ENCODE measurements around the gene ADCY10. TPM values are rescaled to one million over a fixed set of nuclear protein-coding genes. Genes with fewer than 3 reads are reported as not detected.
A peak's percentile ranks its signal among the peaks of the same experiment; 100 is the strongest.

Gene ADCY10
- polyA plus RNA-seq, 3 donors: 0.09 TPM; not detected in 2

GRCh38 chr1:167777269-167777650 is 136.7 kb downstream of the ADCY10 start:
- Mint-ChIP-seq H3K36me3 (peaks cover 41 to 59% of the 10 kb centered on the region in 2 donors), H3K27me3 (ENCODE audit: low read depth in 3 of 3) (no peaks in the 10 kb centered on the region), H3K27ac (peak overlapping the region in 2 of 7 donors; percentile 17 to 72), H3K9me3 (peaks cover 0 to 7% (median 3%) of the 10 kb centered on the region in 7 donors), H3K4me1 (peaks cover 7% of the 10 kb centered on the region), H3K4me3 (no peak overlapping the region)
- Histone ChIP-seq H3K79me2 (ENCODE audit: insufficient read depth, low read length) (no peaks in the 10 kb centered on the region), H2AFZ (ENCODE audit: insufficient read depth, low read depth, low read length, poor library complexity, severe bottlenecking) (no peak overlapping the region), H3K27me3 (ENCODE audit: control insufficient read depth in 2 of 2, insufficient read depth in 2 of 2, low read length in 2 of 2) (no peaks in the 10 kb centered on the region), H3K36me3 (replicated peaks in 1 of 2; ENCODE audit: control insufficient read depth in 1 of 2, insufficient read depth in 2 of 2, low read length in 2 of 2) (peaks cover 15 to 59% of the 10 kb centered on the region in 2 donors), H3K4me1 (ENCODE audit: control insufficient read depth in 1 of 2, insufficient read depth in 2 of 2, low read length in 2 of 2) (no peaks in the 10 kb centered on the region), H3K9me3 (replicated peaks in 1 of 2; ENCODE audit: control insufficient read depth in 1 of 2, insufficient read depth in 1 of 2, low read length in 2 of 2) (no peaks in the 10 kb centered on the region), H3K9ac (ENCODE audit: insufficient read depth, low read length, poor library complexity, severe bottlenecking) (no peak overlapping the region), H4K20me1 (ENCODE audit: insufficient read depth, low read length) (no peaks in the 10 kb centered on the region), H3K4me2 (replicated peaks; ENCODE audit: extremely low read depth, low read length, poor library complexity, severe bottlenecking) (no peak overlapping the region), H3K27ac (ENCODE audit: low read depth in 1 of 2, low read length in 2 of 2) (no peak overlapping the region), H3K4me3 (replicated peaks in 1 of 3; ENCODE audit: low read depth in 2 of 3, low read length in 3 of 3) (no peak overlapping the region)
- intact Hi-C loops (cut with micrococcal nuclease): no loop called here
- 70% methylated on average over 5 of the region's 5 CpGs for WGBS (ENCODE audit: insufficient coverage)
- no peak for DNase-seq
- TF ChIP-seq CTCF (IDR thresholded peaks at IDR 0.05): no peak

- no peak for TF ChIP-seq CTCF (IDR thresholded peaks at IDR 0.05)
- H3K36me3 Mint-ChIP-seq: peaks cover 45 to 62% of the 10 kb centered on the region in 2 donors
- H2AFZ ChIP-seq (ENCODE audit: insufficient read depth, low read depth, low read length, poor library complexity, severe bottlenecking): no peak overlapping the region
- no peak for DNase-seq
- no peaks in the 10 kb centered on the region for H3K4me1 ChIP-seq (ENCODE audit: control insufficient read depth in 1 of 2, insufficient read depth in 2 of 2, low read length in 2 of 2)
- H3K79me2 ChIP-seq (ENCODE audit: insufficient read depth, low read length): no peaks in the 10 kb centered on the region
- H3K4me2 ChIP-seq (replicated peaks; ENCODE audit: extremely low read depth, low read length, poor library complexity, severe bottlenecking): no peak overlapping the region
- H3K27ac Mint-ChIP-seq: no peak overlapping the region
- no peaks in the 10 kb centered on the region for H4K20me1 ChIP-seq (ENCODE audit: insufficient read depth, low read length)
- WGBS (ENCODE audit: insufficient coverage): 100% methylated on average over 1 of the region's 1 CpG
- no peak overlapping the region for H3K9ac ChIP-seq (ENCODE audit: insufficient read depth, low read length, poor library complexity, severe bottlenecking)
- intact Hi-C loops (cut with micrococcal nuclease): no loop called here
- H3K4me1 Mint-ChIP-seq: peaks cover 7% of the 10 kb centered on the region
- H3K9me3 ChIP-seq (replicated peaks in 1 of 2; ENCODE audit: control insufficient read depth in 1 of 2, insufficient read depth in 1 of 2, low read length in 2 of 2): no peaks in the 10 kb centered on the region
- peaks cover 0 to 7% (median 3%) of the 10 kb centered on the region in 7 donors for H3K9me3 Mint-ChIP-seq
- no peak overlapping the region for H3K4me3 ChIP-seq (replicated peaks in 1 of 3; ENCODE audit: low read depth in 2 of 3, low read length in 3 of 3)
- H3K27ac ChIP-seq (ENCODE audit: low read depth in 1 of 2, low read length in 2 of 2): no peak overlapping the region
- H3K27me3 ChIP-seq (ENCODE audit: control insufficient read depth in 2 of 2, insufficient read depth in 2 of 2, low read length in 2 of 2): no peaks in the 10 kb centered on the region
- H3K4me3 Mint-ChIP-seq: no peak overlapping the region
- H3K36me3 ChIP-seq (replicated peaks in 1 of 2; ENCODE audit: control insufficient read depth in 1 of 2, insufficient read depth in 2 of 2, low read length in 2 of 2): peaks cover 15 to 64% of the 10 kb centered on the region in 2 donors
- H3K27me3 Mint-ChIP-seq (ENCODE audit: low read depth in 3 of 3): no peaks in the 10 kb centered on the region
Measured at GRCh38 chr1:167776616-167777268, 137.2 kb downstream of the ADCY10 start.

Data from CD14-positive monocyte (primary cell).